NB4 (cell line): ENCODE results near the gene OR52J3.

Experiments used
- MYC ChIP-seq: IDR thresholded peaks from 2 replicates; pipeline ENCODE4 v1.6.1; 2011; ENCODE audit warnings: low read depth, low read length
- POLR2A ChIP-seq: IDR thresholded peaks from 2 replicates; pipeline ENCODE4 v1.6.1; 2011; ENCODE audit warnings: mild to moderate bottlenecking; ENCODE audit not compliant: insufficient read length; ENCODE audit errors: extremely low read depth
- TF ChIP-seq, protein P1 (sequence below): IDR thresholded peaks from 2 replicates; pipeline ENCODE4 v1.6.1; 2011; ENCODE audit warnings: low read depth, low read length
- TF ChIP-seq, protein P2 (sequence below): IDR thresholded peaks from one replicate; pipeline ENCODE4 v1.5.1; 2012; ENCODE audit warnings: low read depth, low read length

DNA sequence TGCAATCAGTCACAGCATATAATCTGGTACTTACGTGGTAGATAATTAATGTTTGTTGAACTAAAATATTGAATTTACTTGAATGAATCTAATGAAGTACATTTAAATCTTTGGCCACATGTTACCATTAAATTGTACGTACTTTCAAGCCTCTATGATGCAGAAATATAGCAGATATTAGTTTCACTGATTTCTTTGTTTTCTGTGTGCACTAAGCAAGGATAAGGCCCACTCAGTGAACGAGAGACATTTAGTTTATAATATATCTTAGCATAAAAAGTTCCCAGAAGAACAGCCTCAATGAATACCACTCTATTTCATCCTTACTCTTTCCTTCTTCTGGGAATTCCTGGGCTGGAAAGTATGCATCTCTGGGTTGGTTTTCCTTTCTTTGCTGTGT, 22.9 kb downstream of the OR52J3 start, which contains the start of gene OR52E1:
- TF ChIP-seq, protein P1, sequence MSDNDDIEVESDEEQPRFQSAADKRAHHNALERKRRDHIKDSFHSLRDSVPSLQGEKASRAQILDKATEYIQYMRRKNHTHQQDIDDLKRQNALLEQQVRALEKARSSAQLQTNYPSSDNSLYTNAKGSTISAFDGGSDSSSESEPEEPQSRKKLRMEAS, result no peak
- TF ChIP-seq POLR2A (no peak), MYC (no peak)
- TF ChIP-seq, protein P2, sequence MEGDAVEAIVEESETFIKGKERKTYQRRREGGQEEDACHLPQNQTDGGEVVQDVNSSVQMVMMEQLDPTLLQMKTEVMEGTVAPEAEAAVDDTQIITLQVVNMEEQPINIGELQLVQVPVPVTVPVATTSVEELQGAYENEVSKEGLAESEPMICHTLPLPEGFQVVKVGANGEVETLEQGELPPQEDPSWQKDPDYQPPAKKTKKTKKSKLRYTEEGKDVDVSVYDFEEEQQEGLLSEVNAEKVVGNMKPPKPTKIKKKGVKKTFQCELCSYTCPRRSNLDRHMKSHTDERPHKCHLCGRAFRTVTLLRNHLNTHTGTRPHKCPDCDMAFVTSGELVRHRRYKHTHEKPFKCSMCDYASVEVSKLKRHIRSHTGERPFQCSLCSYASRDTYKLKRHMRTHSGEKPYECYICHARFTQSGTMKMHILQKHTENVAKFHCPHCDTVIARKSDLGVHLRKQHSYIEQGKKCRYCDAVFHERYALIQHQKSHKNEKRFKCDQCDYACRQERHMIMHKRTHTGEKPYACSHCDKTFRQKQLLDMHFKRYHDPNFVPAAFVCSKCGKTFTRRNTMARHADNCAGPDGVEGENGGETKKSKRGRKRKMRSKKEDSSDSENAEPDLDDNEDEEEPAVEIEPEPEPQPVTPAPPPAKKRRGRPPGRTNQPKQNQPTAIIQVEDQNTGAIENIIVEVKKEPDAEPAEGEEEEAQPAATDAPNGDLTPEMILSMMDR, result no peak
